ENCODE data around the gene DUSP16.
"Not testable (repeated sequence)": the region's sequence is repeated elsewhere in the genome, so short reads cannot be mapped to it uniquely, and the experiment has no call there.

Gene DUSP16

DNA sequence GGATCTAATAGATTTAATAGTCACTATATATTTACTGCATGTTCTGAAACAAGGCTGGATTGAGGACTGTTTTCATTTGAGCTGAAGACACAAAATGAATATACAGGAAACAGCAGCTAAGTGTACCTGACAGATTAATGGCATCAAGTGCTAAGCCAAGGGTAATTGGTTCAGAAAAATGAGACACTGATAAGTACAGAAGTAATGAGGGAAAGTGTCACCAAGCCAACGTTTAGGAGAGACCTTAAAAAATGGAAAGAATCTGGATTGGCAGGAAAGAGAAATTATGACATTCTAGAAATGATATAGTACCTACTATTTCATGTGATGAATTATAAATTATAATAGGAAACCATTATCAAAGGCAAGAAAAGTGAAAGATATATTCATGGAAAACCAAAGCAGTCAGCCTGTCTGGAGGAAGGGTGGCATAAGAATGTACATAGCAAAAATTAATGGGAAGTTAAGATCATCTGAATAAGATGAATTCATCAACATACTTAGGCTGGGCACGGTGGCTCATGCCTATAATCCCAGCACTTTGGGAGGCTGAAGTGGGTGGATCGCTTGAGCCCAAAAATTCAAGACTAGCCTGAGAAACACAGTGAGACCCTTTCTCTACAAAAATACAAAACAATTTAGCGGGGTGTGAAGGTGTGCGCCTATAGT is 21.0 kb upstream of the DUSP16 start:
- no peak for DNase-seq (ENCODE audit: low spot score)

DNA sequence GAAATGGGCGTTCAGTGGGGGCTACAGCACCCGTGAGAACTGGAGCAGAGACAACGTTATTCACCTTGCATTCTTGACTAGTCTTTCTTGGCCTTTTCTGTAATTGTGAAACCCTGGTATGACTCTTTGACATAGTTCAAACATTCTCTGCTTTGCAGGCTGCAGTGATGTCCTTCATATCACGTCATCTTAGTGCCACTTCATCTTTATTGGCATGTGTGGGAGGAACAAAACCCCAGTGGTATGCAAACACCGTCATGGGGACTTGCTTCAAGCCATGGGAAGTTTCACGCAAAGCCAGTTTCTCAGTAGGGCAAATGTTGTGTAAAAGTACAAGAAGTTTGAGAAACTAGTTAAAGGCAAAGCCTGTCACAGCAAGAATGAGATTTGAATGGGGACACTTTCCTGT is 20.2 kb upstream of the DUSP16 start:
- no peak for DNase-seq (ENCODE audit: low spot score)

GRCh38 chr12:12582193-12582881 is 19.7 kb upstream of the DUSP16 start:
- DNase-seq (ENCODE audit: low spot score) = no peak

GRCh38 chr12:12580716-12581115 is 18.1 kb upstream of the DUSP16 start:
- not testable (repeated sequence) for DNase-seq (ENCODE audit: low spot score)

- DNase-seq (ENCODE audit: low spot score) = no peak
Observed at GRCh38 chr12:12577786-12578185, 15.1 kb upstream of the DUSP16 start.

- DNase-seq (ENCODE audit: low spot score) = no peak
Observed at GRCh38 chr12:12572659-12573058, 10.0 kb upstream of the DUSP16 start.

DNA sequence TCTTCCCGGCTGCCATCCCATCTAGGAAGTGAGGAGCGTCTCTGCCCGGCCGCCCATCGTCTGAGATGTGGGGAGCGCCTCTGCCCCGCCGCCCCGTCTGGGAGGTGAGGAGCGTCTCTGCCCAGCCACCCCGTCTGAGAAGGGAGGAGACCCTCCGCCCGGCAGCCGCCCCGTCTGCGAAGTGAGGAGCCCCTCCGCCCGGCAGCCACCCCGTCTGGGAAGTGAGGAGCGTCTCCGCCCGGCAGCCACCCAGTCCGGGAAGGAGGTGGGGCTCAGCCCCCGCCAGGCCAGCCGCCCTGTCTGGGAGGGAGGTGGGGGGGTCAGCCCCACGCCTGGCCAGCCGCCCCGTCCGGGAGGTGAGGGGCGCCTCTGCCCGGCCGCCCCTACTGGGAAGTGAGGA is 3.3 kb upstream of the DUSP16 start:
- DNase-seq (ENCODE audit: low spot score) = not testable (repeated sequence)

GRCh38 chr12:12564911-12565310 is 2.2 kb upstream of the DUSP16 start:
- DNase-seq (ENCODE audit: low spot score) = no peak

GRCh38 chr12:12563290-12563928 is 746 bp upstream of the DUSP16 start:
- DNase-seq (ENCODE audit: low spot score) = no peak

GRCh38 chr12:12562016-12562483 is 613 bp downstream of the DUSP16 start:
- peak; percentile 36 for DNase-seq (ENCODE audit: low spot score)

DNA sequence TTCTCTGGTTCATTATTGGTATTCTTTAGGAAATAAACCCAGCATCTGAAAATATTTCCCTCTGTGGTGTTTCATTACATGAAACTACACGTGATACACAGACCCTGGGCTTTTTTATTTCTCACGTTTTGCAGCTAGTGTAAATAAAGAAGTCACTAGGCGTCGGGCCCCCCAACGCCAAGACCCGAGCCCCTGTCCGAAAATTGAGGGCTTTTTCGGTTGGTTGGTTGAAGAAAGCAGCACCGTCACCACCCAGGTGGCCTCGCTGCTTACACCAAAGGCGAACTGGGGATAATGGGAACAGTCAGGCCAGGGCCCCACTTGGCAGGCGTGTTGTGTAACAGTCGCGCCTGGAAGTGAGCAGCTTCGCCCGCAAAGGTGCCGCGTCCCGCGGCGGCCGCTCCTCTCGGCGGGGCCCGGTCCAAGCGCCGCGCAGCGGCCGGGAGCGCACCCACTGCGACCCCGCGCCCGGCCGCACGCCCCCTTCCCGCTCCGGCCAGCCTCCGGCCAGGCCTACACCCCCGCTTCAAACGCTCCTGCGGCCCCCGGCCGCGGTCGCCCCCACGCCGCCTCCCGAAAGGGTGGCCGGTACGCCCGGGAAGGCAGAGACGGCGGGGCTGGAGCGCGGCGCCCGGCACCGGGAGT is 1.2 kb downstream of the DUSP16 start:
- DNase-seq (ENCODE audit: low spot score) = peak; percentile 31

- DNase-seq (ENCODE audit: low spot score) = peak; percentile 19
Observed at GRCh38 chr12:12560587-12561370, 1.9 kb downstream of the DUSP16 start.

GRCh38 chr12:12559719-12560296 is 2.9 kb downstream of the DUSP16 start:
- DNase-seq (ENCODE audit: low spot score) = no peak

- DNase-seq (ENCODE audit: low spot score) = no peak
Observed at GRCh38 chr12:12558291-12558690, 4.4 kb downstream of the DUSP16 start.

DNA sequence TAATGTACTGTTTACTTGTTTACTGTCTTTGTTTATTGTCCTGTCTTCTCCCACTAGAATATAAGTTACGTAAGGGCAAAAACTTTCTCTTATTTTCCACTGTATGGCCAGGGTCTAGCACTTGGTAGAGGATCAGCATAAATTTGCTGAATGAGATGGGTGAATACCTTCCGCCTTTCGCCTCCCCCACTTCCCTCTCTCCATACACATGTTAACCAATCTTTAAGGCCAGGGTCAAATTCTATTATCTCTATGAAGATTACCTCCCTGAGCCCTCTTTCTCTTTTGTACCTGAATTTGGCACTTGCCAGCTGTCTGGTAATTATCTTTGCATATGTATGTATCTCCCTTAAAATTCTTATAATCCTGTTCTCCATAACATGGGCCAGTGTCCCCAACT is 4.9 kb downstream of the DUSP16 start:
- DNase-seq (ENCODE audit: low spot score) = no peak

- no peak for DNase-seq (ENCODE audit: low spot score)
Observed at GRCh38 chr12:12555656-12556055, 7.0 kb downstream of the DUSP16 start.

DNA sequence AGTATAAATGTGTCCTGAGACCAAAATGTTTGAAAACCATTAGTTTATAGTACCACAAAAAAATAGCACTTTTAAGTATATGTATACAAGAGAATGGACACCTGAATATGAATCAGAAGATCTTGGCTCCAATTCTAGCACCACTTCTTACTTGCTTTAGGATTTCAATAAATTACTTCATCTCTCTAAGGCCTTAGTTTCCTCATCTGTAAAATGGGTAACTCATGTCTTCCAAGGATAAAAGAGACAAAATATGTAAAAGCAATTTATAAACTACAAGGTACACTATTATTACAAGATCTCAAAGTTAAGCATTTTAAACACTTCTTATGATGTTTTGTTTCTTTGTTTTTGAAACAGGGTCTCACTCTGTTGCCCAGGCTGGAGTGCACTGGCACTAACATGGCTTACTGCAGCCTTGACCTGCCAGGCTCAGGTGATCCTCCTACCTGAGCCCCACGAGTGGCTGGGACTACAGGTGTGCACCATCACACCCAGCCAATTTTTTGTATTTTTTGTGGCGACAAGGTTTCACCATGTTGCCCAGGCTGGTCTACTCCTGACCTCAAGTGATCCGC is 9.4 kb downstream of the DUSP16 start:
- no peak for DNase-seq (ENCODE audit: low spot score)

DNA sequence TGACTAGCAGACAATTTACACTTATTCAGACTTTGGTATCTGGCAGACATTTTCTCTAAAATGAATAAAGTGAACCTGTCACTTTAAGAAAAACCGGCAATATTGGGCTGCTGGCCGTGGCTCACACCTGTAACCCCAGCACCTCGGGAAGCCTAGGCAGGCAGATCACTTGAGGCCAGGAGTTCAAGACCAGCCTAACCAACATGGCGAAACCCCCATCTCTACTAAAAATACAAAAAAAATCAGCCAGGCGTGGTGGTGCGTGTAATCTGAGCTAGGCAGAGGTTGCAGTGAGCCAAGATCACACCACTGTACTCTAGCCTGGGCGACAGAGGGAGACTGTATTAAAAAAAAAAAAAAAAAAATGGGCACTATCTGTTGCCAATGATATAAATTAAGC is 11.5 kb downstream of the DUSP16 start:
- no peak for DNase-seq (ENCODE audit: low spot score)

- no peak for DNase-seq (ENCODE audit: low spot score)
Observed at GRCh38 chr12:12550277-12550676, 12.4 kb downstream of the DUSP16 start.

- DNase-seq (ENCODE audit: low spot score) = no peak
Observed at GRCh38 chr12:12549426-12549825, 13.2 kb downstream of the DUSP16 start.

DNA sequence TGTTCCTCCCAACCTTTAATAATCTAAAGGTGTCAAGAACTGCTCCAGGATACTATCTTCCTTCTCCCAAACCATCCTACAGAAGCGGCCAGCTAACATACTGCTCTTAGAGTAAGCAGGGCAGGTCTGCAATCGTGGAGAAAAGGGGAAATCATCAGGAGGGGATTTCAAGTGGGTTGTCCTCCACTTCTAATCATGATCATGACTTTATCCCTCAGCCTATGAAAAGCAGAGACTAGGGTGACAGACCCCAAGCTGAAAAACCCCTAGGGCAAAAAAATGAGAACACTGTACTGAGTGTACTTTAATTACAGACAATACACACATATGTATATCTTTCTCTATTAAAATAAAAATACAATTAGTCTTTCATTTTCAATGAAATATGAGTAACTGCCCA is 13.9 kb downstream of the DUSP16 start:
- DNase-seq (ENCODE audit: low spot score) = no peak
